H1 (cell line): ENCODE results near the gene MYO15B. TPM values are rescaled to one million over a fixed set of nuclear protein-coding genes. Genes with fewer than 3 reads are reported as not detected.

Source experiments
- CTCF ChIA-PET: fragments of 300-600 bp; sonication (Branson Sonifier 250); formaldehyde crosslinking; loops from one replicate; lab custom pipeline; 2021; ENCODE audit not compliant: partially characterized antibody; lab: Charles Lee
- POLR2A ChIA-PET: fragments of 300-600 bp; sonication (Branson Sonifier 250); formaldehyde crosslinking; loops from one replicate; lab custom pipeline; 2021; ENCODE audit warnings: inconsistent platforms; ENCODE audit not compliant: partially characterized antibody; lab: Charles Lee
- DNase-seq, 2 experiments: peaks; one replicate each; pipeline versions ENCODE4 v3.0.0 to v3.0.0-alpha.2; 2010 to 2022; ENCODE audit warnings: low spot score in 2 of 2, low read depth in 1 of 2, mixed read lengths in 1 of 2
- FAIRE-seq: peaks from 2 replicates; lab custom pipeline; 2011; peaks lifted over from hg19 to GRCh38; lab: Jason Lieb, UNC
- H2AFZ ChIP-seq: 2 replicates; pipeline ENCODE4 v1.8.1; 2012; ENCODE audit warnings: low read length, inconsistent platforms
- H2AK5ac ChIP-seq: 2 replicates; pipeline ENCODE4 v1.6.1; 2013; ENCODE audit warnings: low read depth, low read length
- H2BK120ac ChIP-seq: replicated peaks from 2 replicates; pipeline ENCODE3; 2013; ENCODE audit warnings: low read depth, low read length, inconsistent platforms
- H2BK12ac ChIP-seq: 2 replicates; pipeline ENCODE4 v1.6.1; 2013; ENCODE audit warnings: low read depth, low read length
- H2BK15ac ChIP-seq: 2 replicates; pipeline ENCODE4 v1.6.1; 2013; ENCODE audit warnings: low read length
- H2BK20ac ChIP-seq: 2 replicates; pipeline ENCODE4 v1.6.1; 2013; ENCODE audit warnings: low read length
- H2BK5ac ChIP-seq: 2 replicates; pipeline ENCODE4 v1.6.1; 2013; ENCODE audit warnings: low read depth, low read length
- H3K14ac ChIP-seq: 2 replicates; pipeline ENCODE4 v1.6.1; 2013; ENCODE audit warnings: inconsistent platforms; ENCODE audit not compliant: insufficient read length
- H3K18ac ChIP-seq: 2 replicates; pipeline ENCODE4 v1.6.1; 2013; ENCODE audit warnings: low read length; ENCODE audit errors: extremely low read depth
- H3K23ac ChIP-seq: 2 replicates; pipeline ENCODE4 v1.6.1; 2013; ENCODE audit warnings: inconsistent platforms; ENCODE audit not compliant: insufficient read length
- H3K23me2 ChIP-seq: 2 replicates; pipeline ENCODE4 v1.6.1; 2013; ENCODE audit warnings: low read depth, low read length
- H3K27ac ChIP-seq: 2 replicates; pipeline ENCODE4 v1.6.1; 2011; ENCODE audit warnings: low read depth, low read length, inconsistent platforms
- H3K27me3 ChIP-seq, 4 experiments: replicated peaks in 1 of 4; 1 replicate in 1 of 4; 2 replicates in 3 of 4; pipeline versions ENCODE4 v1.6.1 to v1.8.1; 2011 to 2013; ENCODE audit warnings: low read length in 3 of 4, mild to moderate bottlenecking in 3 of 4, inconsistent platforms in 2 of 4, mixed read lengths in 2 of 4, moderate library complexity in 1 of 4; ENCODE audit not compliant: control insufficient read depth in 3 of 4, insufficient read depth in 3 of 4; ENCODE audit errors: extremely low read depth in 1 of 4
- H3K36me3 ChIP-seq, 4 experiments: 2 replicates each; pipeline versions ENCODE4 v1.6.1 to v1.8.1; 2011 to 2013; ENCODE audit warnings: mild to moderate bottlenecking in 4 of 4, low read length in 3 of 4, moderate library complexity in 2 of 4, control low read depth in 1 of 4, inconsistent platforms in 1 of 4; ENCODE audit not compliant: insufficient read depth in 4 of 4, control insufficient read depth in 2 of 4
- H3K4ac ChIP-seq: replicated peaks from 2 replicates; pipeline ENCODE3; 2013; ENCODE audit warnings: low read length, low read depth, mixed read lengths, inconsistent platforms; ENCODE audit not compliant: insufficient read length
- H3K4me1 ChIP-seq, 4 experiments: replicated peaks in 1 of 4; 1 replicate in 1 of 4; 2 replicates in 3 of 4; pipeline versions ENCODE4 v1.6.1 to v1.8.1; 2011 to 2013; ENCODE audit warnings: low read length in 3 of 4, inconsistent platforms in 2 of 4, mixed read lengths in 1 of 4; ENCODE audit not compliant: insufficient read depth in 4 of 4, control insufficient read depth in 3 of 4
- H3K4me2 ChIP-seq, 2 experiments: 2 replicates each; pipeline versions ENCODE4 v1.6.1 to v1.8.1; 2011 to 2013; ENCODE audit warnings: low read depth in 2 of 2, low read length in 2 of 2, control low read depth in 1 of 2, inconsistent platforms in 1 of 2, mild to moderate bottlenecking in 1 of 2; ENCODE audit not compliant: insufficient read depth in 1 of 2
- H3K4me3 ChIP-seq, 4 experiments: fragments of 200-600, 300-600 bp in 1 of 4; sonication (generic), shearing (Covaris generic), sonication (Bioruptor Twin) in 1 of 4; 2 replicates each; pipeline versions ENCODE4 v1.5.1 to v1.8.1; 2011 to 2016; ENCODE audit warnings: low read length in 4 of 4, low read depth in 3 of 4, control low read depth in 2 of 4, inconsistent platforms in 2 of 4, mild to moderate bottlenecking in 2 of 4, mixed read lengths in 1 of 4, moderate library complexity in 1 of 4; ENCODE audit not compliant: insufficient read depth in 2 of 4; ENCODE audit errors: extremely low read depth in 1 of 4
- H3K56ac ChIP-seq: replicated peaks from 2 replicates; pipeline ENCODE3; 2013; ENCODE audit warnings: low read depth, mild to moderate bottlenecking, mixed read lengths, low read length, inconsistent platforms; ENCODE audit not compliant: insufficient read length
- H3K79me1 ChIP-seq: 2 replicates; pipeline ENCODE4 v1.6.1; 2013; ENCODE audit warnings: low read depth, low read length, control low read depth
- H3K79me2 ChIP-seq, 2 experiments: 2 replicates each; pipeline versions ENCODE4 v1.6.1 to v1.8.1; 2012 to 2013; ENCODE audit warnings: low read length in 2 of 2, mild to moderate bottlenecking in 2 of 2, inconsistent platforms in 1 of 2; ENCODE audit not compliant: insufficient read depth in 2 of 2, control insufficient read depth in 1 of 2
- H3K9ac ChIP-seq, 4 experiments: replicated peaks in 1 of 4; 1 replicate in 1 of 4; 2 replicates in 3 of 4; pipeline versions ENCODE4 v1.6.1 to v1.8.1; 2011 to 2013; ENCODE audit warnings: low read depth in 3 of 4, low read length in 3 of 4, control low read depth in 2 of 4, mild to moderate bottlenecking in 2 of 4, moderate library complexity in 2 of 4, inconsistent platforms in 1 of 4; ENCODE audit errors: extremely low read depth in 1 of 4
- H3K9me3 ChIP-seq, 2 experiments: 2 replicates each; pipeline versions ENCODE4 v1.6.1 to v1.8.1; 2012 to 2013; ENCODE audit warnings: mild to moderate bottlenecking in 2 of 2, moderate library complexity in 2 of 2, control low read depth in 1 of 2, inconsistent platforms in 1 of 2, low read depth in 1 of 2, low read length in 1 of 2, mixed read lengths in 1 of 2; ENCODE audit not compliant: insufficient read depth in 2 of 2
- H4K20me1 ChIP-seq, 2 experiments: replicated peaks in 1 of 2; 2 replicates each; pipeline versions ENCODE3 to v1.8.1; 2011 to 2013; ENCODE audit warnings: inconsistent platforms in 2 of 2, low read length in 2 of 2, mild to moderate bottlenecking in 1 of 2; ENCODE audit not compliant: insufficient read depth in 2 of 2, control insufficient read depth in 1 of 2
- H4K5ac ChIP-seq: 2 replicates; pipeline ENCODE4 v1.6.1; 2013; ENCODE audit warnings: low read length, low read depth, mixed read lengths, inconsistent platforms; ENCODE audit not compliant: insufficient read length
- H4K8ac ChIP-seq: 2 replicates; pipeline ENCODE4 v1.8.0; 2013; ENCODE audit warnings: mild to moderate bottlenecking, moderate library complexity, low read length, inconsistent platforms; ENCODE audit not compliant: insufficient read depth; ENCODE audit errors: extremely low read depth
- H4K91ac ChIP-seq: replicated peaks from 2 replicates; pipeline ENCODE3; 2013; ENCODE audit warnings: low read length, mixed read lengths, inconsistent platforms; ENCODE audit not compliant: insufficient read length
- ASH2L ChIP-seq: fragments of 200-600, 300-600 bp; sonication (generic); IDR thresholded peaks from one replicate; pipeline ENCODE4 v1.7.1; 2017; ENCODE audit warnings: low read length
- BACH1 ChIP-seq: IDR thresholded peaks from 2 replicates; pipeline ENCODE4 v1.6.1; 2012; ENCODE audit warnings: low read length, improper control_type of control experiment
- CBX8 ChIP-seq: fragments of 300-800, 300-1000 bp; sonication (generic); IDR thresholded peaks from 2 replicates; pipeline ENCODE4 v1.7.1; 2016; ENCODE audit warnings: low read depth, low read length, borderline replicate concordance
- TAF1 ChIP-seq: IDR thresholded peaks from 2 replicates; pipeline ENCODE4 v1.6.1; 2011; ENCODE audit warnings: mild to moderate bottlenecking, low read depth, low read length
- WGBS, 2 experiments: shearing (Covaris generic) in 1 of 2; methylation state at CpG; one replicate each; pipeline versions ENCODE4 v1.1.6 to v1.1.7; 2013 to 2015; ENCODE audit warnings: low lambda C conversion rate in 2 of 2, mixed read lengths in 2 of 2, inconsistent platforms in 1 of 2, low coverage in 1 of 2, missing lambda C conversion rate in 1 of 2; ENCODE audit not compliant: insufficient replicate concordance in 2 of 2, insufficient coverage in 1 of 2, insufficient read length in 1 of 2; ENCODE audit errors: extremely low coverage in 1 of 2, missing lambda C conversion rate in 1 of 2; 5-methylcytosine and 5-hydroxymethylcytosine counted together
- polyA plus RNA-seq, 7 experiments: library from polyadenylated mRNA; depleted of rRNA in 3 of 7; stranded (reverse) in 5 of 7; unstranded in 2 of 7; fragments of >200 nt in 5 of 7; fragments of 200-250 nt in 2 of 7; gene quantifications; 1 replicate in 5 of 7; 2 replicates in 1 of 7; 4 replicates in 1 of 7; pipeline versions ENCODE4 v1.2.1 to v1.2.3, GENCODE V29; 2011 to 2013; ENCODE audit warnings: missing spikeins in 2 of 7, mixed read lengths in 2 of 7
- total RNA-seq: library from RNA; stranded (reverse); fragmentation: NEBNext Ultra II Directional; extraction: Animal tissue kit (Norgen Biotek cat#: 25700); gene quantifications from 2 replicates; pipeline ENCODE4 v1.2.1, GENCODE V29; 2021

The MYO15B gene
- total and polyA plus RNA-seq, 2 of the 8 experiments (the other 6 are each of a cell fraction or from before 2014, with no cell fraction given) = 7.1 to 11.2 TPM

GRCh38 chr17:75591722-75592302 is 4.2 kb downstream of the MYO15B start:
- Histone ChIP-seq H3K4me3 (no peak overlapping the region), H3K4me1 (peaks cover 0 to 9% (median 3%) of the 10 kb centered on the region in 4 experiments; a peak in 5 of 7 replicates), H3K4ac (no peak overlapping the region), H3K79me1 (no peaks in the 10 kb centered on the region), H3K23me2 (peaks cover 14% of the 10 kb centered on the region; the same call in 1 of the 2 replicates), H2BK120ac (no peak overlapping the region), H2BK20ac (no peak overlapping the region), H3K9me3 (no peaks in the 10 kb centered on the region), H4K91ac (no peak overlapping the region), H4K8ac (no peak overlapping the region), H3K4me2 (no peak overlapping the region), H3K18ac (no peak overlapping the region), H3K14ac (no peak overlapping the region), H3K23ac (no peak overlapping the region), H2BK15ac (no peak overlapping the region), H2AK5ac (no peak overlapping the region), H2BK12ac (no peak overlapping the region), H4K20me1 (peaks cover 0 to 2% of the 10 kb centered on the region in 2 experiments), H3K79me2 (no peaks in the 10 kb centered on the region), H3K27ac (no peak overlapping the region), H3K36me3 (no peaks in the 10 kb centered on the region), H3K56ac (no peak overlapping the region), H4K5ac (no peak overlapping the region), H3K9ac (no peak overlapping the region), H2BK5ac (no peak overlapping the region), H3K27me3 (peaks cover 0 to 19% (median 5%) of the 10 kb centered on the region in 4 experiments; a peak in 4 of 7 replicates), H2AFZ (no peak overlapping the region)
- FAIRE-seq = no peak
- 77% methylated on average over 7 of the region's 7 CpGs; no CpG with 5 or more reads in 1 of the 2 experiments for WGBS, 2 experiments
- ChIA-PET CTCF (interaction anchor here (0.9 to 59.2 kb wide), 9 partner anchors 10 to 138 kb away, joined by 3 to 2200 read pairs (median 8); partner anchors contain the start of genes RECQL5, SAP30BP and SMIM5), POLR2A (interaction anchor here (2.4 kb wide), 1 partner anchor 17 kb away, joined by 5 read pairs; no protein-coding TSS in a partner anchor)
- DNase-seq = no peak
- TF ChIP-seq ASH2L (no peak), TAF1 (no peak), BACH1 (no peak), CBX8 (no peak)
